HG03064 (cell line): Measurements from ENCODE around the gene MGAM2.

Experiments
- ATAC-seq: cut with Tn5 transposase; IDR thresholded peaks from one replicate; pipeline ENCODE4 v1.9.1; 2021; ENCODE audit warnings: low read depth; ENCODE audit not compliant: unreplicated experiment

Gene MGAM2

GRCh38 chr7:142172932-142173331, 61.4 kb downstream of the MGAM2 start:
- ATAC-seq = no peak

- ATAC-seq = no peak
Measured at GRCh38 chr7:142174441-142174840, 62.9 kb downstream of the MGAM2 start.

GRCh38 chr7:142175594-142175993, 64.1 kb downstream of the MGAM2 start:
- no peak for ATAC-seq

GRCh38 chr7:142176901-142177300, 65.4 kb downstream of the MGAM2 start:
- no peak for ATAC-seq

GRCh38 chr7:142177869-142178268, 66.4 kb downstream of the MGAM2 start:
- no peak for ATAC-seq

GRCh38 chr7:142180426-142180825, 68.9 kb downstream of the MGAM2 start:
- no peak for ATAC-seq

GRCh38 chr7:142181211-142181610, 69.7 kb downstream of the MGAM2 start:
- ATAC-seq = no peak

- ATAC-seq = no peak
Measured at GRCh38 chr7:142181966-142182365, 70.4 kb downstream of the MGAM2 start.

- ATAC-seq = no peak
Measured at GRCh38 chr7:142185069-142185468, 73.6 kb downstream of the MGAM2 start.

- ATAC-seq = no peak
Measured at GRCh38 chr7:142185801-142186200, 74.3 kb downstream of the MGAM2 start.

- ATAC-seq = no peak
Measured at GRCh38 chr7:142188154-142188553, 76.6 kb downstream of the MGAM2 start.

GRCh38 chr7:142188846-142189245, 77.3 kb downstream of the MGAM2 start:
- ATAC-seq = no peak

- ATAC-seq = no peak
Measured at GRCh38 chr7:142194201-142194600, 82.7 kb downstream of the MGAM2 start.

GRCh38 chr7:142196066-142196840, 84.7 kb downstream of the MGAM2 start:
- no peak for ATAC-seq

GRCh38 chr7:142200206-142200605, 88.7 kb downstream of the MGAM2 start:
- ATAC-seq = no peak

- ATAC-seq = no peak
Measured at GRCh38 chr7:142228537-142229104, 117.1 kb downstream of the MGAM2 start.

- ATAC-seq = no peak
Measured at GRCh38 chr7:142231716-142232115, 120.2 kb downstream of the MGAM2 start.

- no peak for ATAC-seq
Measured at GRCh38 chr7:142240546-142240945, 129.0 kb downstream of the MGAM2 start.

GRCh38 chr7:142243823-142244222, 132.3 kb downstream of the MGAM2 start:
- no peak for ATAC-seq

- ATAC-seq = no peak
Measured at GRCh38 chr7:142248166-142249160, 136.9 kb downstream of the MGAM2 start.

GRCh38 chr7:142249918-142250317, 138.4 kb downstream of the MGAM2 start:
- ATAC-seq = no peak
